HL-60 (cell line): ENCODE measurements around the gene FAM240A.

ENCODE experiments used
- DNase-seq, 2 experiments: peaks; one replicate each; pipeline ENCODE4 v3.0.0-alpha.2; 2010 to 2020; ENCODE audit warnings: low read depth in 1 of 2, low spot score in 1 of 2
- H3K27ac ChIP-seq: fragments of 250-450 bp; sonication (Bioruptor Pico); replicated peaks from 2 replicates; pipeline ENCODE4 v1.5.1; 2020; ENCODE audit warnings: mild to moderate bottlenecking, moderate library complexity
- H3K27me3 ChIP-seq: fragments of 250-450 bp; sonication (Bioruptor Pico); 2 replicates; pipeline ENCODE4 v1.5.1; 2021; ENCODE audit warnings: mild to moderate bottlenecking, moderate library complexity; ENCODE audit not compliant: insufficient read depth, poor library complexity, severe bottlenecking
- H3K4me3 ChIP-seq: replicated peaks from 2 replicates; pipeline ENCODE4 v1.5.1; 2011; ENCODE audit warnings: mild to moderate bottlenecking, control low read depth, low read length; ENCODE audit not compliant: insufficient read depth
- CTCF ChIP-seq: IDR thresholded peaks from one replicate; pipeline ENCODE4 v1.5.1; 2011; ENCODE audit warnings: low read length, control low read depth, inconsistent platforms; ENCODE audit not compliant: insufficient read depth
- GABPA ChIP-seq: IDR thresholded peaks from 2 replicates; pipeline ENCODE4 v1.6.1; 2012; ENCODE audit warnings: low read depth
- POLR2AphosphoS5 ChIP-seq: IDR thresholded peaks from 2 replicates; pipeline ENCODE4 v1.6.1; 2012; ENCODE audit warnings: low read depth
- REST ChIP-seq: IDR thresholded peaks from 2 replicates; pipeline ENCODE4 v1.6.1; 2012; ENCODE audit warnings: low read depth; ENCODE audit not compliant: insufficient replicate concordance
- SPI1 ChIP-seq: IDR thresholded peaks from 2 replicates; pipeline ENCODE4 v1.6.1; 2012; ENCODE audit warnings: low read depth, mild to moderate bottlenecking, borderline replicate concordance

The FAM240A gene

DNA sequence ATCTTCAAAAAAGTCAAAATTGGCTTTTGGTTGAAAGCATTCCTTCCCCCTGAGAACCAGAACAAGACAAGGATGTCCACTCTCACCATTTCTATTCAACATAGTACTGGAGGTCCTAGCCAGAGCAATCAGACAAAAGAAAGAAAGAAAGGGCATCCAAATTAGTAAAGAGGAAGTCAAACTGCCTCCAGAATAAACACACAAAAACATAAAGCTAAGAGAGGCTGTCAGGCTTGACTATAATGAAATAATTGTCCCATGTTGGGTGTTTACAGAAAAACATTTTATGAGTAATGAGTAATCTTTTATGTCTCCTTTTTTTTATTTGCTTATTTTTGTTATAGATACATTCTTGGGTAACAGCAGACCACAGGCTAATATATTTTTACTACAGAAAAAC is 18.3 kb upstream of the FAM240A start:
- no peak overlapping the region for H3K4me3 ChIP-seq
- H3K27ac ChIP-seq = no peak overlapping the region
- TF ChIP-seq SPI1 (peak; percentile 40; the same call in 1 of the 2 replicates), POLR2AphosphoS5 (no peak), GABPA (no peak)
- DNase-seq = no peak
- no peaks in the 10 kb centered on the region for H3K27me3 ChIP-seq

DNA sequence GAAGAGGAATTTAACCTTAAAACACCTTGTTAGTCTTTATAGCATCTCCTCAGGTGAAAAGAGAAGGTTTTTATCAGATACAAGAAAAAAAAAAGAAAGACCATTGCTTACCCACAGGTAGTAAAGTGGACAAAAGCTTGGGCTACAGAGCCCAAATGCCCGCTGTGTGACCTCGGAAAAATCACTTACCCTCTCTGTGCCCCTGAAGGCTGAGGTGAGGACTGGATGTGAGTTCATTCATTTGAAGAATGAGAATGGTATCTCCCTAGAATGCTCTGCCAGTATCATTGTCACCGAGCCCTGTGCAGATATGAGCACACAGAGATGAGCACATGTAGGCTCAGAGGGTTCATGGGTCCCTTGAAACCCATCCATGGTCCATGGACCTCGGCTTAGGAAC is 17.6 kb upstream of the FAM240A start:
- H3K27ac ChIP-seq = no peak overlapping the region
- H3K4me3 ChIP-seq = no peak overlapping the region
- H3K27me3 ChIP-seq = no peaks in the 10 kb centered on the region
- DNase-seq = no peak
- TF ChIP-seq GABPA (no peak), CTCF (no peak), POLR2AphosphoS5 (no peak), REST (no peak), SPI1 (no peak)

DNA sequence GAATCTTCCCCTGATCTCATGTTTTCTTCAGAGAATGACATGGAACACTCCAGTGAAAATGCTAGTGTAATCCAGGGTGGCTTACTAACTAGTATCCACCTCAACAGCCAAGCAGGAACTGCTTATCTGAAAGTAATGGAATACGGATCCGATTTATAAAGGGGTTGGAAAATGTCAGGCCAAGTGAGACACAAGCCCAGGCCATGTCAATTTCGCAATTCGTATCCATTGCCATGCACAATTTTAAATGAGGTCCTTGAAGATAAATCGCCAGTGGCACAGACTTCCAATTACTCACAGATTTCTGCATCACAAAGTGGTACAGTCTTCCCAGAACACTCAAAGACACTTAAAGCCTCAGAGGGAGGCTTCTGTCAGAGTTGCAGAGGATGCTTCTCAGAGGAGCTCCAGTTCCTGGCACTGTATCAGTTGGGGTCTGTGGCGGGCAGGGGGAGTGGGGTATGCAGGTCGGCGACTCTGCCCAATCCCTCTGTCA is 16.5 kb upstream of the FAM240A start:
- TF ChIP-seq GABPA (no peak), SPI1 (no peak), POLR2AphosphoS5 (no peak), REST (no peak), CTCF (no peak)
- no peaks in the 10 kb centered on the region for H3K27me3 ChIP-seq
- H3K4me3 ChIP-seq = no peak overlapping the region
- no peak overlapping the region for H3K27ac ChIP-seq
- DNase-seq = no peak

DNA sequence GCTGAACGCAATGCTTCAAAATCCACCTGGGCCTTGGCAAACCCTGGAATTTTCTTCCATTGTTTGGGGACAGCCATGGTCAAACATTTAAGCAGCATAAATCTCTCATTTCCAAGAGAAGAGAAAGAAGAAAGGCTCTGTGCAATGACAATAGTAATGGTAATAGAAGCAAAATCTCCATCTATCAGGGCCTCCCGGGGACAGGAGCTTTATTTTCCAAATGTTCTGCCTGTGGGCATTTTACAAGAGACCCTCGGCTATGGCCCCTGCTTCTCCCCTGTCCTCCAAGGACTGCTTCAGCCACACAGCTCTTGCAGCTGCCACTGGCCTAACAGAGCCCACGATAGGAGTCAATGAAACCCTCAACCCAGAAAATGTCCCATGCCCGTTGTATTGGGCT is 12.7 kb upstream of the FAM240A start:
- no peak for TF ChIP-seq SPI1
- TF ChIP-seq REST = no peak
- no peak for TF ChIP-seq POLR2AphosphoS5
- no peak for TF ChIP-seq GABPA
- no peak for TF ChIP-seq CTCF
- DNase-seq = no peak
- no peak overlapping the region for H3K27ac ChIP-seq
- no peak overlapping the region for H3K4me3 ChIP-seq
- no peaks in the 10 kb centered on the region for H3K27me3 ChIP-seq
